Measurements from ENCODE around the gene OTP. TPM values are rescaled to one million over a fixed set of nuclear protein-coding genes. Genes with fewer than 3 reads are reported as not detected.

OTP gene
- total and polyA plus RNA-seq, 8 donors = not detected

DNA sequence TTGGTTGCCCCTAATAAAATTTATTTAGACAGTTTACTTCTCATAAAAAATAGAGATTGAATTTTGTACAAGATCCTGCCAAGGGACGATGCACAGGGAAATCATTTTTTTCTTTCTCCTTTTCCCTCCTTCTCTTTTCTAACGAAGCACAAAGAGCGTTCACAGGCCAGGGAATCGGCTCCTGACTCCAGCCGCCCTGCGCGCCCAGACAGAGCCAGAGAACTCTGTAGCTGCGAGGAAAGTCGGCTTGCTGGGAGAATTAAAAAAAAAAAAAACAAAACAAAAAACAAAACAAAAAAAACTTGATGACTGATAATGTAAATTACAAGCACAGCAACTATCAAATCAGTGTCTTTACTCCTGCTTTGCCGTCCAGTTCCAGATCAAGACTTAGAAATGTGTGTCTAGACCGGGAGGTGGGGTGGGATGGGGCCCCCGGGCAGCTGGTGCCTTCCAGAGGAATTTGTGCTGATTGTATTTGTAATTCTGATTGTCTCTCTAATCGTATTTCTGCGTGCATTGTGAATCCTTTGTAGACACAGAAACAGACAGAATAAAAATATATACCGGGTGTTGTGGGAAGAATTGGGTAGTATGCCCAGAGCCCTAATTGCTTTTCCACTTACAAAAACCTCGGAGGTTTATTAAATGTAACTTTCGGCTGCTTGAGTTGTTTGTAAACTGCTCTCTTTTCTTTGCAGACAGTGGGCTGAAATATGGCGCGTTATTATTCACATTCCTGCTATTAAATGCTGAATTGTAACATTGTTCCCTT lies 3.6 kb upstream of the OTP start:
- intact Hi-C loops (cut with DNase I; ENCODE audit: low total_unique reads) = no loop called here
- peaks cover 40 to 100% (median 93%) of the 10 kb centered on the region in 3 donors for H3K27me3 ChIP-seq
- WGBS, 5 donors = 15 to 23% (median 19%) methylated on average over 19 of the region's 19 CpGs
- H3K9me3 ChIP-seq = peaks cover 0 to 30% (median 0%) of the 10 kb centered on the region in 4 donors
- H3K4me3 ChIP-seq = no peak overlapping the region
- DNase-seq = no peak
- no peak for TF ChIP-seq POLR2A (IDR thresholded peaks at IDR 0.05)
- TF ChIP-seq, protein P1, sequence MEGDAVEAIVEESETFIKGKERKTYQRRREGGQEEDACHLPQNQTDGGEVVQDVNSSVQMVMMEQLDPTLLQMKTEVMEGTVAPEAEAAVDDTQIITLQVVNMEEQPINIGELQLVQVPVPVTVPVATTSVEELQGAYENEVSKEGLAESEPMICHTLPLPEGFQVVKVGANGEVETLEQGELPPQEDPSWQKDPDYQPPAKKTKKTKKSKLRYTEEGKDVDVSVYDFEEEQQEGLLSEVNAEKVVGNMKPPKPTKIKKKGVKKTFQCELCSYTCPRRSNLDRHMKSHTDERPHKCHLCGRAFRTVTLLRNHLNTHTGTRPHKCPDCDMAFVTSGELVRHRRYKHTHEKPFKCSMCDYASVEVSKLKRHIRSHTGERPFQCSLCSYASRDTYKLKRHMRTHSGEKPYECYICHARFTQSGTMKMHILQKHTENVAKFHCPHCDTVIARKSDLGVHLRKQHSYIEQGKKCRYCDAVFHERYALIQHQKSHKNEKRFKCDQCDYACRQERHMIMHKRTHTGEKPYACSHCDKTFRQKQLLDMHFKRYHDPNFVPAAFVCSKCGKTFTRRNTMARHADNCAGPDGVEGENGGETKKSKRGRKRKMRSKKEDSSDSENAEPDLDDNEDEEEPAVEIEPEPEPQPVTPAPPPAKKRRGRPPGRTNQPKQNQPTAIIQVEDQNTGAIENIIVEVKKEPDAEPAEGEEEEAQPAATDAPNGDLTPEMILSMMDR (IDR thresholded peaks at IDR 0.05) = no peak
- no peak for TF ChIP-seq EP300 (IDR thresholded peaks at IDR 0.05)
- TF ChIP-seq POLR2AphosphoS5 (IDR thresholded peaks at IDR 0.05) = no peak
- no peaks in the 10 kb centered on the region for H3K36me3 ChIP-seq
- H3K27ac ChIP-seq = no peak overlapping the region
- H3K4me1 ChIP-seq = peaks cover 31 to 67% (median 54%) of the 10 kb centered on the region in 4 donors

DNA sequence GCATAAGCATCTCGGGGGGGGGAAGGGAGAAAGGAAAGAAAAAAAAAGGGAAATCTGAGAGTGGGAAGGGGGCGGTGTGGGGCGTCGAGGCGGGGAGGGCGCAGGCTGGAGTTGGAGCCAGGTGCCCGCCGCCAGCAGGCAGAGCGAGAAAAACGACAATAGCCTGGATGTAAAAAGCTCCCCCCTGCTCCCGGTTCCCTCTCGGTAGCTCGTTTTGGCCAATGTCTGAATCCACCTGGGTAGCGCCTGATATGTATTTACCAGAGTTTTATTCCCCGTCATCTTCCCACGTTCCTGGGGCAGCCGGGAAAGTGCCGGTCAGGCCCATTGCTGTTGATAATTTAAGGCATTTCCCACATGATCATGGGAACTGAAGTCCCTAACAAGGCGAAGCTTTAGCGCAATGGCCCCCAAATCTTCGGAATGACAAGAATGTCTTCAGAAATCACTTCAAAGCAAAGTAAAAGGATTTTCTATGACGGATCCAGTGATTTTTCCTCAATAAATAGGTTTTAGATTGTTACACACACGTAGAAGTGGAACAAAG lies 3.0 kb upstream of the OTP start:
- Histone ChIP-seq H3K36me3 (no peaks in the 10 kb centered on the region), H3K27me3 (peaks cover 47 to 100% (median 100%) of the 10 kb centered on the region in 3 donors), H3K4me1 (peaks cover 31 to 73% (median 58%) of the 10 kb centered on the region in 4 donors), H3K4me3 (no peak overlapping the region), H3K9me3 (peaks cover 0 to 37% (median 0%) of the 10 kb centered on the region in 4 donors), H3K27ac (no peak overlapping the region)
- DNase-seq = no peak
- TF ChIP-seq POLR2AphosphoS5 (IDR thresholded peaks at IDR 0.05) = no peak
- TF ChIP-seq, protein P1 (IDR thresholded peaks at IDR 0.05) = no peak
- no peak for TF ChIP-seq EP300 (IDR thresholded peaks at IDR 0.05)
- no peak for TF ChIP-seq POLR2A (IDR thresholded peaks at IDR 0.05)
- intact Hi-C loops (cut with DNase I; ENCODE audit: low total_unique reads) = no loop called here
- WGBS, 5 donors = 13 to 18% (median 15%) methylated on average over 23 of the region's 23 CpGs

DNA sequence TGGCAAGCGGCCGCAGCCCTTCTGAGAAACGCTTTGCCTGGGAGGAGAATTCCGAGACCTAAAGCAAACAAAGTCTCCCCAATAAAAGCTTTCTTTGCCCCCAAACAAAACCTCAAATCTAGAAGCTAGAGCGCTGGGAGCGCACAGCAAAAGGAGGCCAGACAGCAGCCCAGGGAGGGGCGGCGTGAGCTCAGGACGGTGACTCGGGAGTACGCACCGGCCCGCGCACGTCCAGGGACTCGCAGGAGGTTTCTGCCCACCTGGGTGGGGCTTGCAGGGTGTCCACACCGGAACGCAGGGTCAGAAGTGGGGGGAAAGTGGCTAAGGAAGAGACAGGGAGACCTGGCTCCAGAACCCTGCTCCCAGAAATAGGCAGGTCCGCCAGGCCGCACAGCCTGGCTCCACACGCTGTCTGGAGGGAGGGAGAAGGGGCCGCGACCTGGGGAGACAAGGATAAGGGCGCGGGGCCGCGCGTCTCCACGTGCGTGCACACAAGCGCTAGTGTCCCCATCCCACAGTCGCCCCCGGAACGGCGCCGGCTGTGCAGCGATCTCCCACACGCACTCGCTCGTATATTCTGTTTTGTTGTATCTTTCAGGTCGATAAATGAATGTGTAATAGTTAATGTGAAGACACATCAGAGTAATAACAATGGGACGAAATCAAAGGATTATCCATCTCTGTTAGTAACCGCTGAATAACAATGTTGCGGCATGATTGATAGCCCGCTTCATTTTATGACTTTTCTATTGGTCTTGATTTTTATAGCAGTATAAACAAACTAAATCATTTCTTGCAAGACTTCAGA lies 2.3 kb upstream of the OTP start:
- no peak for DNase-seq
- TF ChIP-seq POLR2AphosphoS5 (IDR thresholded peaks at IDR 0.05) (no peak), POLR2A (IDR thresholded peaks at IDR 0.05) (no peak), EP300 (IDR thresholded peaks at IDR 0.05) (no peak)
- TF ChIP-seq, protein P1 (IDR thresholded peaks at IDR 0.05) = no peak
- H3K4me1 ChIP-seq = peaks cover 31 to 77% (median 59%) of the 10 kb centered on the region in 4 donors

More for the DNA sequence above, 2.3 kb upstream of the OTP start:
- 6 to 14% (median 11%) methylated on average over 39 to 45 of the region's 45 CpGs for WGBS, 5 donors
- H3K27ac ChIP-seq = no peak overlapping the region
- peaks cover 54 to 100% (median 100%) of the 10 kb centered on the region in 3 donors for H3K27me3 ChIP-seq
- no peak overlapping the region for H3K4me3 ChIP-seq
- intact Hi-C loops (cut with DNase I; ENCODE audit: low total_unique reads) = no loop called here
- H3K36me3 ChIP-seq = no peaks in the 10 kb centered on the region
- H3K9me3 ChIP-seq = peaks cover 0 to 43% (median 3%) of the 10 kb centered on the region in 4 donors
